ENCODE data around the gene AKR1C1.

The AKR1C1 gene

DNA sequence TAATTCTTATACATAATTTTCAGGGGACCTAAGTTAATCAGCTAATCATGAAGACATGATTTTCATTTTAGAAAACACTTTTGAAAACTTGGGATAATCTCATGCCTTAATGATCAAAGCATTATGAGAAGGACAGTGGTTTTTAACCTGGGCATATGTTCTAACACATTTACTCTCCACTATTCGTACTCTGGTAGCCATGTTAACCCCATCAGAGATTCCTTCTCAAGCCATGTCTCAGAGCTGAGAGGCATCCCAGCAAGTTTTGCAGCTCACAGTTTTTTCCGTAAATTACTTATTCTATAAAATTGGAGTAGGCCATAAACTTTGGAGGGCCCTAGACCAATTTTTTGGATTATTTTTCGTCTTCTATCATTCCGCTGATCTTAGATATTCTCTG is 15.7 kb downstream of the AKR1C1 start:
- DNase-seq (ENCODE audit: low read depth), result no peak
- TF ChIP-seq, protein P1, sequence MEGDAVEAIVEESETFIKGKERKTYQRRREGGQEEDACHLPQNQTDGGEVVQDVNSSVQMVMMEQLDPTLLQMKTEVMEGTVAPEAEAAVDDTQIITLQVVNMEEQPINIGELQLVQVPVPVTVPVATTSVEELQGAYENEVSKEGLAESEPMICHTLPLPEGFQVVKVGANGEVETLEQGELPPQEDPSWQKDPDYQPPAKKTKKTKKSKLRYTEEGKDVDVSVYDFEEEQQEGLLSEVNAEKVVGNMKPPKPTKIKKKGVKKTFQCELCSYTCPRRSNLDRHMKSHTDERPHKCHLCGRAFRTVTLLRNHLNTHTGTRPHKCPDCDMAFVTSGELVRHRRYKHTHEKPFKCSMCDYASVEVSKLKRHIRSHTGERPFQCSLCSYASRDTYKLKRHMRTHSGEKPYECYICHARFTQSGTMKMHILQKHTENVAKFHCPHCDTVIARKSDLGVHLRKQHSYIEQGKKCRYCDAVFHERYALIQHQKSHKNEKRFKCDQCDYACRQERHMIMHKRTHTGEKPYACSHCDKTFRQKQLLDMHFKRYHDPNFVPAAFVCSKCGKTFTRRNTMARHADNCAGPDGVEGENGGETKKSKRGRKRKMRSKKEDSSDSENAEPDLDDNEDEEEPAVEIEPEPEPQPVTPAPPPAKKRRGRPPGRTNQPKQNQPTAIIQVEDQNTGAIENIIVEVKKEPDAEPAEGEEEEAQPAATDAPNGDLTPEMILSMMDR (IDR thresholded peaks at IDR 0.05; ENCODE audit: low read length, missing control alignments), result no peak

GRCh38 chr10:4980793-4981192 is 17.6 kb downstream of the AKR1C1 start:
- H3K4me3 ChIP-seq (replicated peaks; ENCODE audit: low read depth, low read length), result no peak overlapping the region
- TF ChIP-seq, protein P1 (IDR thresholded peaks at IDR 0.05; ENCODE audit: low read length, missing control alignments), result no peak
- DNase-seq (ENCODE audit: low read depth), result no peak

More for the DNA sequence above, 15.7 kb downstream of the AKR1C1 start:
- H3K4me3 ChIP-seq (replicated peaks; ENCODE audit: low read depth, low read length), result no peak overlapping the region

GRCh38 chr10:4981722-4982471 is 18.7 kb downstream of the AKR1C1 start:
- DNase-seq (ENCODE audit: low read depth), result peak; percentile 70
- TF ChIP-seq, protein P1 (IDR thresholded peaks at IDR 0.05; ENCODE audit: low read length, missing control alignments), result peak; percentile 52

GRCh38 chr10:4982764-4983226 is 19.6 kb downstream of the AKR1C1 start:
- TF ChIP-seq, protein P1 (IDR thresholded peaks at IDR 0.05; ENCODE audit: low read length, missing control alignments), result no peak
- H3K4me3 ChIP-seq (replicated peaks; ENCODE audit: low read depth, low read length), result no peak overlapping the region

More at GRCh38 chr10:4981722-4982471, 18.7 kb downstream of the AKR1C1 start:
- no peak overlapping the region for H3K4me3 ChIP-seq (replicated peaks; ENCODE audit: low read depth, low read length)

GRCh38 chr10:4983615-4984216 is 20.5 kb downstream of the AKR1C1 start:
- H3K4me3 ChIP-seq (replicated peaks; ENCODE audit: low read depth, low read length), result no peak overlapping the region
- DNase-seq (ENCODE audit: low read depth), result no peak

More at GRCh38 chr10:4982764-4983226, 19.6 kb downstream of the AKR1C1 start:
- DNase-seq (ENCODE audit: low read depth), result peak; percentile 13

DNA sequence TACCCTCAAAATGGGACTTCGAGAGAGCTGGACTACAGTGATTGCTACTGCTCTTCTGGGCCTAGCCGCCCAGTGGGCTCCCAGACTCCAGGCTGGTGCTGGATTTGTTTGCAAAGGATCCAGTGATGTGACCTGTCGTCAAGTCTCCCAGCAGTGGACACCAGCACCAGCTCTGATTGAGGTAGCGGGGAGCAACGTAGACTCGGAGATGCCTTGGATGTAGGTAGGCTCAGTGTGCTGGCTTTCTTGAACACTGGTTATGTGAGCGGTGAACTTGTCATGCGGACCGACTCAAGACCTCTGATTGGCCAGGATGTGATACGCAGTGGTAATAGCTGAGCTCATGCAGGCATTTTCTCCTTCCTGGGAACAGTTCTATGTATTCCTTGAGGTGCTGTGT is 21.0 kb downstream of the AKR1C1 start:
- no peak overlapping the region for H3K4me3 ChIP-seq (replicated peaks; ENCODE audit: low read depth, low read length)
- DNase-seq (ENCODE audit: low read depth), result no peak
- TF ChIP-seq, protein P1 (IDR thresholded peaks at IDR 0.05; ENCODE audit: low read length, missing control alignments), result no peak

More at GRCh38 chr10:4983615-4984216, 20.5 kb downstream of the AKR1C1 start:
- TF ChIP-seq, protein P1 (IDR thresholded peaks at IDR 0.05; ENCODE audit: low read length, missing control alignments), result no peak

All from fibroblast of pulmonary artery (primary cell).